ENCODE data around the gene PCDHA1. TPM values are rescaled to one million over a fixed set of nuclear protein-coding genes. Genes with fewer than 3 reads are reported as not detected.

Gene PCDHA1
- total and polyA plus RNA-seq, 2 of the 13 experiments (the other 11 are each of a cell fraction or from before 2014, with no cell fraction given) = not detected

GRCh38 chr5:140821375-140822280 lies 35.7 kb downstream of the PCDHA1 start, which contains the start of gene PCDHA5:
PCDHA5 (plus strand) TSS chr5:140821613.
- ChIA-PET POLR2A (no interaction called here), CTCF (ENCODE audit: low intra/inter-chr PET ratio, low total read pairs) (no interaction called here)
- ATAC-seq (no peak), DNase-seq (ENCODE audit: low spot score) (peak; percentile 12), FAIRE-seq (no peak)
- Histone ChIP-seq H3K27ac (ENCODE audit: extremely low read length, insufficient read depth, low read length) (no peak within 1 kb of the TSS), H3K9ac (ENCODE audit: insufficient read depth, low read depth, low read length) (no peak within 1 kb of the TSS), H2AFZ (ENCODE audit: low read length) (no peak within 1 kb of the TSS), H3K9me3 (ENCODE audit: low read length) (no peaks in the 10 kb centered on the region), H4K20me1 (ENCODE audit: insufficient read depth, low read length) (no peaks in the 10 kb centered on the region), H3K4me1 (ENCODE audit: insufficient read depth, low read length) (no peaks in the 10 kb centered on the region), H3K79me2 (ENCODE audit: insufficient read depth, low read length) (no peaks in the 10 kb centered on the region), H3K4me3 (replicated peaks in 1 of 3; ENCODE audit: insufficient read depth in 1 of 3, low read depth in 2 of 3, low read length in 3 of 3) (no peak within 1 kb of the TSS), H3K36me3 (replicated peaks in 1 of 2; ENCODE audit: control insufficient read depth in 1 of 2, insufficient read depth in 2 of 2, low read length in 2 of 2) (no peaks in the 10 kb centered on the region), H3K4me2 (ENCODE audit: low read depth, low read length) (no peak within 1 kb of the TSS), H3K27me3 (ENCODE audit: control insufficient read depth in 1 of 2, insufficient read depth in 2 of 2, low read length in 2 of 2) (no peaks in the 10 kb centered on the region; a peak in 1 of 5 replicates)
- WGBS (ENCODE audit: low lambda C conversion rate) = 49% methylated on average over 30 of the region's 39 CpGs
- in situ Hi-C loops (cut with HindIII; ENCODE audit: extremely low pct_ligation_motif_present, low pct_unique_long_range_greater_than_20kb) = no loop called here
- intact Hi-C loops (cut with micrococcal nuclease; ENCODE audit: unreplicated experiment) = no loop called here
- TF ChIP-seq CTCF (CRISPR knock-in tag; IDR thresholded peaks at IDR 0.05) (peak; percentile 56), MIER2 (CRISPR knock-in tag; IDR thresholded peaks at IDR 0.05) (no peak)
- BruUV-seq (replicated peaks) = no TSS peak

- FAIRE-seq = peak; percentile 30
- Histone ChIP-seq H3K4me3 (replicated peaks in 1 of 3; ENCODE audit: insufficient read depth in 1 of 3, low read depth in 2 of 3, low read length in 3 of 3) (no peak overlapping the region), H4K20me1 (ENCODE audit: insufficient read depth, low read length) (no peaks in the 10 kb centered on the region), H3K4me1 (ENCODE audit: insufficient read depth, low read length) (no peaks in the 10 kb centered on the region), H3K27ac (ENCODE audit: extremely low read length, insufficient read depth, low read length) (no peak overlapping the region), H3K4me2 (ENCODE audit: low read depth, low read length) (no peak overlapping the region), H3K27me3 (ENCODE audit: control insufficient read depth in 1 of 2, insufficient read depth in 2 of 2, low read length in 2 of 2) (no peaks in the 10 kb centered on the region; a peak in 1 of 5 replicates), H3K36me3 (replicated peaks in 1 of 2; ENCODE audit: control insufficient read depth in 1 of 2, insufficient read depth in 2 of 2, low read length in 2 of 2) (no peaks in the 10 kb centered on the region), H2AFZ (ENCODE audit: low read length) (no peak overlapping the region), H3K9ac (ENCODE audit: insufficient read depth, low read depth, low read length) (no peak overlapping the region), H3K9me3 (ENCODE audit: low read length) (no peaks in the 10 kb centered on the region), H3K79me2 (ENCODE audit: insufficient read depth, low read length) (no peaks in the 10 kb centered on the region)
- in situ Hi-C loops (cut with HindIII; ENCODE audit: extremely low pct_ligation_motif_present, low pct_unique_long_range_greater_than_20kb) = no loop called here
- ChIA-PET CTCF (ENCODE audit: low intra/inter-chr PET ratio, low total read pairs) (no interaction called here), POLR2A (no interaction called here)
- intact Hi-C loops (cut with micrococcal nuclease; ENCODE audit: unreplicated experiment) = no loop called here
- BruUV-seq (replicated peaks) = no TSS peak
- no peak for DNase-seq (ENCODE audit: low spot score)
- 20% methylated on average over 6 of the region's 6 CpGs for WGBS (ENCODE audit: low lambda C conversion rate)
- ATAC-seq = no peak
- no peak for TF ChIP-seq JUN (CRISPR knock-in tag; IDR thresholded peaks at IDR 0.05)
- TF ChIP-seq ZFP82 (CRISPR knock-in tag; IDR thresholded peaks at IDR 0.05; ENCODE audit: borderline replicate concordance) = no peak
- TF ChIP-seq ZBTB21 (CRISPR knock-in tag; IDR thresholded peaks at IDR 0.05) = no peak
- TF ChIP-seq ZSCAN9 (CRISPR knock-in tag; IDR thresholded peaks at IDR 0.05; ENCODE audit: borderline replicate concordance) = no peak
- TF ChIP-seq ZNF256 (CRISPR knock-in tag; conservative IDR thresholded peaks at IDR 0.05) = no peak
- TF ChIP-seq ZBTB37 (CRISPR knock-in tag; IDR thresholded peaks at IDR 0.05) = no peak
- TF ChIP-seq JUNB (CRISPR knock-in tag; IDR thresholded peaks at IDR 0.05; ENCODE audit: borderline replicate concordance) = no peak
- no peak for TF ChIP-seq ZMAT3 (CRISPR knock-in tag; conservative IDR thresholded peaks at IDR 0.05)
- TF ChIP-seq ESRRA (CRISPR knock-in tag; IDR thresholded peaks at IDR 0.05; ENCODE audit: low read depth) = no peak
- TF ChIP-seq ZC3H4 (CRISPR knock-in tag; IDR thresholded peaks at IDR 0.05; ENCODE audit: borderline replicate concordance) = no peak
- no peak for TF ChIP-seq ZMYM4 (CRISPR knock-in tag; IDR thresholded peaks at IDR 0.05)
- TF ChIP-seq DMAP1 (CRISPR knock-in tag; IDR thresholded peaks at IDR 0.05) = no peak
These were observed 36.3 kb downstream of the PCDHA1 start for GRCh38 chr5:140822281-140822629.
